ENCODE measurements around the gene TPGS1.

TPGS1 gene

DNA sequence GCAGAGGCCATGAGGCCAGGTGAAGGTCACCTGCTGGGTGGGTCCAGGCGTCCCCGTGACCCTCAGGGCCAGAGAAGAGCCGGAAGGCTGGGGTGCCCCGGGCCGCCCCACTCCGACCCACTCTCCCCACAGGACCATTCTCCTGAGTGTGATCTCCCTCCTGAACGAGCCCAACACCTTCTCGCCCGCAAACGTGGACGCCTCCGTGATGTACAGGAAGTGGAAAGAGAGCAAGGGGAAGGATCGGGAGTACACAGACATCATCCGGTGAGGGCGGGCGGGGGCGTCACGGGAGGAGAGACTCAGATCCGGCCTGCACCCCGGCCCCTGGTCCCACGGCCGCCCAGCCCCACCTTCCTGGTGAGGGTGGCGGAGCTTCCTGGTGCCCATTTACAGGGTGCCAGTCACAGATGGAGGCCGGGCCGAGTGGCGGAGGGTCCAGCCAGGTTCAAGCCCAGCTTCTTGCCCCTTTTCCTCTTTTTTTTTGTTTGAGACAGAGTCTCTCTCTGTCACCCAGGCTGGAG is 29.6 kb downstream of the TPGS1 start:
- Histone ChIP-seq H3K36me3 (ENCODE audit: control insufficient read depth, insufficient read depth, low read length) (no peaks in the 10 kb centered on the region), H3K27me3 (ENCODE audit: control insufficient read depth, insufficient read depth, low read length) (no peaks in the 10 kb centered on the region), H3K4me1 (peaks cover 9% of the 10 kb centered on the region)

DNA sequence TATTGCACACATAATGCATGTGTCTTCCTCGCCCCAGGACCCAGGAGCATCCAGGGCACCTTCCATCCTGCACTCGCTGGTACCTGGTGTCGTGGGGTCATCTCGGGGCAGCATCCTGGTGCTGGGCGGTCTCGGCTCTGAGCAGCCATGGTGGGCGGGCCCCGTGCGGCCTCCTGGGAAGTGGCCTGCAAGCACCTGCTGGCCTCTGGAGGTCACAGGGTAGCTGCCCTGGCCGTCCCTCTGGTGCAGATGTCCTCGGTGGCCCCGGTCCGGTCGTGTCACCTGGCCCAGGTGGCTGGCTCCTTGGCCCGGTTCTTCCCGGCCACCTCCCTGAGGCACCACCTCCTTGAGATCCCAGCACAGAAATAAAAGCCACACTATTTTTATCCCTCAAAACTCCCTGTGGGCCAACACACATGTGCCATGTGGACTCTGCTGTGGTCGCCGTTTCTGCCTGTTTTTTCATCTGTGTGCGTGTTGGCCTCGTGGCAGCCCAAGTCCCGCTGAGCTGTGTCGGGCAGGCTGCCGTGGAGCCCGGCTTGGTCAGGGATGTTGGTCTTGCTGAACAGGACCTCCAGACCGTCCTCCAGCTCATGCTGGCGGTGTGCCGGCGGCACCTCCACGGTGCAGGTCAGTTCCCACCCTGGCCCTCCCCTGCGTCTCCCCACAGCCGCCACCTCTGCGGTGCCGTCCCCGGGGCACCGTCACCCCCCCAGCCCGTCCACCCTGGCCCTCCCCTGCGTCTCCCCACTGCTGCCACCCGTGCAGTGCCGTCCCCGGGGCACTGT is 31.5 kb downstream of the TPGS1 start:
- no peak overlapping the region for H3K4me3 ChIP-seq (ENCODE audit: low read depth, low read length)
- H2AFZ ChIP-seq = no peak overlapping the region
- H3K4me2 ChIP-seq (ENCODE audit: low read length) = no peak overlapping the region
- H3K9ac ChIP-seq = no peak overlapping the region
- H3K79me2 ChIP-seq = peaks cover 27% of the 10 kb centered on the region
- H3K4me1 ChIP-seq = peaks cover 3% of the 10 kb centered on the region
- no peak overlapping the region for H3K27ac ChIP-seq
- H3K36me3 ChIP-seq (ENCODE audit: control insufficient read depth, insufficient read depth, low read length) = no peaks in the 10 kb centered on the region
- TF ChIP-seq, protein P1, sequence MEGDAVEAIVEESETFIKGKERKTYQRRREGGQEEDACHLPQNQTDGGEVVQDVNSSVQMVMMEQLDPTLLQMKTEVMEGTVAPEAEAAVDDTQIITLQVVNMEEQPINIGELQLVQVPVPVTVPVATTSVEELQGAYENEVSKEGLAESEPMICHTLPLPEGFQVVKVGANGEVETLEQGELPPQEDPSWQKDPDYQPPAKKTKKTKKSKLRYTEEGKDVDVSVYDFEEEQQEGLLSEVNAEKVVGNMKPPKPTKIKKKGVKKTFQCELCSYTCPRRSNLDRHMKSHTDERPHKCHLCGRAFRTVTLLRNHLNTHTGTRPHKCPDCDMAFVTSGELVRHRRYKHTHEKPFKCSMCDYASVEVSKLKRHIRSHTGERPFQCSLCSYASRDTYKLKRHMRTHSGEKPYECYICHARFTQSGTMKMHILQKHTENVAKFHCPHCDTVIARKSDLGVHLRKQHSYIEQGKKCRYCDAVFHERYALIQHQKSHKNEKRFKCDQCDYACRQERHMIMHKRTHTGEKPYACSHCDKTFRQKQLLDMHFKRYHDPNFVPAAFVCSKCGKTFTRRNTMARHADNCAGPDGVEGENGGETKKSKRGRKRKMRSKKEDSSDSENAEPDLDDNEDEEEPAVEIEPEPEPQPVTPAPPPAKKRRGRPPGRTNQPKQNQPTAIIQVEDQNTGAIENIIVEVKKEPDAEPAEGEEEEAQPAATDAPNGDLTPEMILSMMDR (IDR thresholded peaks at IDR 0.05) = no peak
- H3K27me3 ChIP-seq (ENCODE audit: control insufficient read depth, insufficient read depth, low read length) = no peaks in the 10 kb centered on the region
- no peaks in the 10 kb centered on the region for H3K9me3 ChIP-seq (ENCODE audit: control insufficient read depth, low read length)

More for the DNA sequence above, 29.6 kb downstream of the TPGS1 start:
- Histone ChIP-seq H3K79me2 (peaks cover 40% of the 10 kb centered on the region), H3K4me2 (ENCODE audit: low read length) (no peak overlapping the region), H3K9me3 (ENCODE audit: control insufficient read depth, low read length) (no peaks in the 10 kb centered on the region), H3K9ac (no peak overlapping the region), H3K4me3 (ENCODE audit: low read depth, low read length) (no peak overlapping the region), H2AFZ (no peak overlapping the region), H3K27ac (no peak overlapping the region)
- TF ChIP-seq, protein P1 (IDR thresholded peaks at IDR 0.05) = no peak

DNA sequence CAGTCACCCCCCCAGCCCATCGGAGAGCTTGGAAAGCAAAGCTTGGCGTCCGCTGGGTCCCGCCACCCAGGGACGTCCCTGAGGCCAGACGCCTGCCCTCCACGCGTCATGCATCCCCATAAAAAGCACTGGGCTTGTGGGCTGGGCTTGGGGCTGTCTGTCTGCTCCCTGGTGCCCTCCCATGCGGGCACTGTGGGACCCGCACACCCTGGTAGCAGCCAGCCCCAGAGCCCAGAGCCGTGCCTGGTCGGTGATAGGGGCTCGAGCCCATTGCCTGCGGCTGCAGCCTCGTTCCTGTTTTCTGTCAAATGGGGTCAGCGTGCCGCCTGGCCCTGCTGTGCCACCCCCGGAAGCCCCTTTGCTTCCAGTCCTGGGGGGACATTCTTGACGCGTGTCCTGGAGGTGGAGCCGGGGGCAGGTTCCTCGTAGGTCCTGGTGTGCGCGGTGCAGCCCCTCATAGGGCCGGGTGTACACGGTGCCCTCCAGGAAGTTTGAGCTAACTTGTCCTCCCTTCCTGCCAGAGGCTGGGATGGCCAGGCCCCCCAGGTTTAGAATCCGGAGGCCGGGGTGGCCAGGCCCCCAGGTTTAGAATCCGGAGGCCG is 32.2 kb downstream of the TPGS1 start:
- no peaks in the 10 kb centered on the region for H3K27me3 ChIP-seq (ENCODE audit: control insufficient read depth, insufficient read depth, low read length)
- H2AFZ ChIP-seq = no peak overlapping the region
- H3K4me2 ChIP-seq (ENCODE audit: low read length) = no peak overlapping the region
- peaks cover 23% of the 10 kb centered on the region for H3K79me2 ChIP-seq
- no peak overlapping the region for H3K4me3 ChIP-seq (ENCODE audit: low read depth, low read length)
- no peak overlapping the region for H3K27ac ChIP-seq
- no peaks in the 10 kb centered on the region for H3K9me3 ChIP-seq (ENCODE audit: control insufficient read depth, low read length)
- TF ChIP-seq, protein P1 (IDR thresholded peaks at IDR 0.05) = no peak
- no peaks in the 10 kb centered on the region for H3K36me3 ChIP-seq (ENCODE audit: control insufficient read depth, insufficient read depth, low read length)
- H3K4me1 ChIP-seq = peaks cover 3% of the 10 kb centered on the region
- H3K9ac ChIP-seq = no peak overlapping the region

DNA sequence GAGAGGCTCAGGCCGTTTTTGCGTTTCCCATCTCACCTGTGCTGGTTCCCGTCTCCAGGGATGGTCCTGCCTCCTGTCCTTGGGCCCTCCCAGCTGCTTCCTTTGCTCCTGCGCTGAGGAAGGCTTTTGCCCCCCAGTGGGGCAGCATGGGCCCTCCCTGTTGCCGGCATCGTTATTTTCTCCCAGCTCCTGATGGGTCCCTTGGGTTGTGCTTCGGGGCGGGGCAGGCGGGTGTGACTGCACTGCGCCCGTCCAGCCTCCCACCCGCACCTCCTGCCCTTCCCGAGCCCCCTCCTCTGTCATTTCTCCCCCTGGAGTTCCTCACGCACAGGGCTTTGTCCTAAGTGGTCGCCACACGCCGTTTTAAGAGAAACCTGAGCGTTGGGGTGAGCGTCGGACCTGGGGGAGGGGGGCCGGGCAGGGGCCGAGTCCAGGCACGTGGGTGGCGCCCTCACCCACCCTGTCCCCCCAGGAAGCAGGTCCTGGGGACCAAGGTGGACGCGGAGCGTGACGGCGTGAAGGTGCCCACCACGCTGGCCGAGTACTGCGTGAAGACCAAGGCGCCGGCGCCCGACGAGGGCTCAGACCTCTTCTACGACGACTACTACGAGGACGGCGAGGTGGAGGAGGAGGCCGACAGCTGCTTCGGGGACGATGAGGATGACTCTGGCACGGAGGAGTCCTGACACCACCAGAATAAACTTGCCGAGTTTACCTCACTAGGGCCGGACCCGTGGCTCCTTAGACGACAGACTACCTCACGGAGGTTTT is 33.8 kb downstream of the TPGS1 start:
- Histone ChIP-seq H3K27me3 (ENCODE audit: control insufficient read depth, insufficient read depth, low read length) (no peaks in the 10 kb centered on the region), H3K79me2 (peaks cover 9% of the 10 kb centered on the region), H3K4me3 (ENCODE audit: low read depth, low read length) (no peak overlapping the region), H2AFZ (no peak overlapping the region), H3K36me3 (ENCODE audit: control insufficient read depth, insufficient read depth, low read length) (no peaks in the 10 kb centered on the region), H3K4me1 (no peaks in the 10 kb centered on the region), H3K27ac (no peak overlapping the region), H3K4me2 (ENCODE audit: low read length) (no peak overlapping the region), H3K9me3 (ENCODE audit: control insufficient read depth, low read length) (no peaks in the 10 kb centered on the region), H3K9ac (no peak overlapping the region)
- TF ChIP-seq, protein P1 (IDR thresholded peaks at IDR 0.05) = no peak

Data from parathyroid adenoma (tissue), 2 donors.